Breast epithelium (tissue), 3 donors: ENCODE measurements around the gene SIM1.

ENCODE experiments used
- CTCF ChIP-seq, 3 donors: fragments of 450-650 bp; IDR thresholded peaks; one replicate each; pipeline ENCODE4 v1.5.1; 2016 to 2017; ENCODE audit warnings: antibody characterized with exemption in 3 of 3, mild to moderate bottlenecking in 3 of 3, moderate library complexity in 3 of 3
- POLR2A ChIP-seq: fragments of 450-650 bp; IDR thresholded peaks from one replicate; pipeline ENCODE4 v1.6.1; 2016; ENCODE audit warnings: antibody characterized with exemption, mild to moderate bottlenecking, moderate library complexity
- POLR2AphosphoS5 ChIP-seq, 3 donors: sonication (generic); formaldehyde crosslinking; IDR thresholded peaks; one replicate each; pipeline ENCODE4 v1.6.1; 2017; ENCODE audit warnings: antibody characterized with exemption in 3 of 3

- TF ChIP-seq CTCF (IDR thresholded peaks at IDR 0.05) (no peak), POLR2AphosphoS5 (IDR thresholded peaks at IDR 0.05) (no peak), POLR2A (no peak)
Measured at GRCh38 chr6:100371591-100371990, 93.1 kb downstream of the SIM1 start.
